A549 treated with CpdA at 1 μM for 4 hours (cell line): Measurements from ENCODE around the gene GFI1B. TPM values are rescaled to one million over a fixed set of nuclear protein-coding genes. Genes with fewer than 3 reads are reported as not detected.

Experiments
- total RNA-seq: library from RNA; stranded (reverse); fragments of 200-300 nt; extraction: Qiagen RNA extraction; gene quantifications from 5 replicates; pipeline ENCODE4 v1.2.3, GENCODE V29; 2022; ENCODE audit warnings: low read depth

Gene GFI1B
- total RNA-seq: 0.07 TPM in 1 of 5 replicates, not detected in the others

GRCh38 chr9:132978451-132979131 lies at the start of gene GFI1B:
TSS of gene GFI1B (plus strand) at chr9:132978694. CDS start at chr9:132986679, 7,985 bp downstream.

GRCh38 chr9:132944294-132945185 lies 34.0 kb upstream of the GFI1B start, which contains the start of gene TSC1:
TSS of gene TSC1 (minus strand) at chr9:132944616. CDS start at chr9:132928872, 15,744 bp downstream.

GRCh38 chr9:133030317-133031129 lies 52.0 kb downstream of the GFI1B start, which contains the start of gene GTF3C5:
TSS of gene GTF3C5 (plus strand) at chr9:133030997. CDS start at chr9:133031012, 15 bp downstream.

Other genes with a start within 250 kb of the GFI1B start
- 0.84 to 1.4 TPM (median 1.2 TPM) in 5 replicates for gene AK8, start 100.4 kb upstream of the GFI1B start, total RNA-seq
- 2.9 to 5.4 TPM (median 4.6 TPM) in 5 replicates for gene SPACA9, start 99.8 kb upstream of the GFI1B start, total RNA-seq
- gene TSC1, start 34.1 kb upstream of the GFI1B start, total RNA-seq: 16.0 to 20.9 TPM (median 16.2 TPM) in 5 replicates
- gene GTF3C5, start 52.3 kb downstream of the GFI1B start, total RNA-seq: 61.6 to 72.0 TPM (median 70.8 TPM) in 5 replicates
- gene CEL, start 83.3 kb downstream of the GFI1B start, total RNA-seq: 0.26 to 0.86 TPM (median 0.66 TPM) in 5 replicates
- gene RALGDS, start 142.5 kb downstream of the GFI1B start, total RNA-seq: 21.0 to 27.1 TPM (median 24.4 TPM) in 5 replicates
- 1.6 to 3.0 TPM (median 2.8 TPM) in 5 replicates for gene GBGT1, start 185.2 kb downstream of the GFI1B start, total RNA-seq
- gene OBP2B, start 230.6 kb downstream of the GFI1B start, total RNA-seq: not detected in 5 replicates